Neutrophil (primary cell): ENCODE results near the gene CCDC192.
"Not testable (repeated sequence)": the region's sequence is repeated elsewhere in the genome, so short reads cannot be mapped to it uniquely, and the experiment has no call there.

Experiments
- H3K27ac ChIP-seq: fragments of 200-600 bp; sonication (generic); 2 replicates; pipeline ENCODE4 v1.5.1; 2016; ENCODE audit warnings: mild to moderate bottlenecking, moderate library complexity
- H3K27me3 ChIP-seq: fragments of 200-600 bp; sonication (generic); 2 replicates; pipeline ENCODE4 v1.6.0; 2016; ENCODE audit warnings: mild to moderate bottlenecking
- H3K36me3 ChIP-seq: fragments of 200-600 bp; sonication (generic); 2 replicates; pipeline ENCODE4 v1.5.1; 2017
- H3K4me1 ChIP-seq, 2 experiments: fragments of 200-600 bp in 1 of 2; sonication (generic) in 1 of 2; 1 replicate in 1 of 2; 2 replicates in 1 of 2; pipeline versions ENCODE4 v1.5.1 to v1.6.1; 2013 to 2016; ENCODE audit warnings: low read depth in 1 of 2, low read length in 1 of 2, mild to moderate bottlenecking in 1 of 2, moderate library complexity in 1 of 2; ENCODE audit not compliant: control insufficient read depth in 1 of 2, insufficient read depth in 1 of 2
- H3K4me3 ChIP-seq, 2 experiments: fragments of 200-600 bp in 1 of 2; sonication (generic) in 1 of 2; 1 replicate in 1 of 2; 2 replicates in 1 of 2; pipeline ENCODE4 v1.5.1; 2013 to 2016; ENCODE audit warnings: low read depth in 1 of 2, low read length in 1 of 2, mild to moderate bottlenecking in 1 of 2, moderate library complexity in 1 of 2
- H3K9me3 ChIP-seq: fragments of 200-600 bp; sonication (generic); 2 replicates; pipeline ENCODE4 v1.5.1; 2016
- TF ChIP-seq, protein P1 (sequence below): fragments of 200-600 bp; sonication (generic); IDR thresholded peaks from 2 replicates; pipeline ENCODE4 v1.5.1; 2016; ENCODE audit warnings: antibody characterized with exemption

CCDC192 gene

DNA sequence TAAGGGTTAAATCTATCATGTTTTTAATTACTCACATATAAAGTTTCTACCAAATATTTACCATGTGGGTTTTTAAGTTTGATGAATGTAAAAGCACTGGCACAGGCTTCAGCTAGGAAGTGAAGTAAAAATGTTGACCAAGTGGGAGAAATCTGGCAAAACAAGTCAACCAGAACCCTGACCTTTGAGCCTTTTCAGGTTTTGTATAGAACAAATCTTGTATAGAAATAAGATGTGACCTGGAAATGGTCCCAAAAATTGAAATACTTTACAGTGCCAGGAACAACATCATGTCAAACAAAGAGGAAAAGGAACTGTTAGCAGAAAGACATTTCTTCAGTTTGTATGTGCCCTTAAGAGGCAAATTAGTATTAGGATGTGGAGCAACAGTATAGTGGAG, 137.6 kb downstream of the CCDC192 start:
- TF ChIP-seq, protein P1, sequence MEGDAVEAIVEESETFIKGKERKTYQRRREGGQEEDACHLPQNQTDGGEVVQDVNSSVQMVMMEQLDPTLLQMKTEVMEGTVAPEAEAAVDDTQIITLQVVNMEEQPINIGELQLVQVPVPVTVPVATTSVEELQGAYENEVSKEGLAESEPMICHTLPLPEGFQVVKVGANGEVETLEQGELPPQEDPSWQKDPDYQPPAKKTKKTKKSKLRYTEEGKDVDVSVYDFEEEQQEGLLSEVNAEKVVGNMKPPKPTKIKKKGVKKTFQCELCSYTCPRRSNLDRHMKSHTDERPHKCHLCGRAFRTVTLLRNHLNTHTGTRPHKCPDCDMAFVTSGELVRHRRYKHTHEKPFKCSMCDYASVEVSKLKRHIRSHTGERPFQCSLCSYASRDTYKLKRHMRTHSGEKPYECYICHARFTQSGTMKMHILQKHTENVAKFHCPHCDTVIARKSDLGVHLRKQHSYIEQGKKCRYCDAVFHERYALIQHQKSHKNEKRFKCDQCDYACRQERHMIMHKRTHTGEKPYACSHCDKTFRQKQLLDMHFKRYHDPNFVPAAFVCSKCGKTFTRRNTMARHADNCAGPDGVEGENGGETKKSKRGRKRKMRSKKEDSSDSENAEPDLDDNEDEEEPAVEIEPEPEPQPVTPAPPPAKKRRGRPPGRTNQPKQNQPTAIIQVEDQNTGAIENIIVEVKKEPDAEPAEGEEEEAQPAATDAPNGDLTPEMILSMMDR: no peak
- Histone ChIP-seq H3K36me3 (no peaks in the 10 kb centered on the region), H3K27ac (no peak overlapping the region), H3K4me1 (peaks cover 0 to 16% of the 10 kb centered on the region in 2 experiments), H3K4me3 (no peak overlapping the region), H3K27me3 (no peaks in the 10 kb centered on the region), H3K9me3 (no peaks in the 10 kb centered on the region)

DNA sequence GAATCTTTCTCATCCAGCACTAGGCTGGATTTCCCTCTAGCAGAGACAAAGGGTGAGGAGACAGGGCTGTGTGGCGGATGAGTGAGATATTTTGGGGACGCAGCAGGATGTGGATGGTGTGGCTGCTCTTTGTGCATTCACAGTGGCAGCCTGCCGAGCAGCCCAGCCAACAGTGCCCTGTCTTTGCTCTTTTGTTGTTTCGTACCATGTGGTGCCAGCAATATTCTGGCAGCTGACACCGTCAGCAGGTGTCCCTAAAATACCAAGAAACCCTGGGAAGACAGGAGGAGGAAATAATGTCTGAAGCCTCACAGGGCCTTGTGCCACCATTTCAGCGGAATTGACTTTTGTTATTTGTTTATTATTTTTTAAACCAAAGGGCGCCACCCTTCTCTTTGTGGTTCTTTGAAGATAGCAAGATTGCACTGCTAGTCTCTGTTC, 141.4 kb downstream of the CCDC192 start:
- Histone ChIP-seq H3K9me3 (no peaks in the 10 kb centered on the region), H3K27me3 (no peaks in the 10 kb centered on the region), H3K4me3 (no peak overlapping the region), H3K36me3 (no peaks in the 10 kb centered on the region), H3K4me1 (peaks cover 0 to 14% of the 10 kb centered on the region in 2 experiments), H3K27ac (no peak overlapping the region)
- TF ChIP-seq, protein P1: no peak

DNA sequence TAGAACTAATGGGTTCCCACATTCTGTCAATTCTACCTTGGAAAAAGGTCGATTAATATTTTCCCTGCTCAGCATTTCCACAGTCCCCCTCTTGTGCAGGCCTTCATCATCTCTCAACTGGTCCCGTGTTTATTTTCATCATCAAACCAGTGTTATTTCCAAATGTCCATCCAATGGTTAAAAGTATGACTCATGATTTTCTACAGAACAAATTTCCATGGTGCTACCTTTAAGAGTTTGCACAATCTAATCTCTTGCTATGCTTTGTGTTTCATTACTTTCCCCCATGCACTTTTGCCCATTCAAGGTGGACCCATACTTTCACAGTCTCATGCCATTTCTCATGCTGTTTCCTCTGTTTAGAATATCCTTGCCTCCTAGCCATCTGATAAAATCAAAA, 143.7 kb downstream of the CCDC192 start:
- TF ChIP-seq, protein P1: no peak
- no peak overlapping the region for H3K27ac ChIP-seq
- no peaks in the 10 kb centered on the region for H3K27me3 ChIP-seq
- no peaks in the 10 kb centered on the region for H3K36me3 ChIP-seq
- no peaks in the 10 kb centered on the region for H3K4me1 ChIP-seq
- H3K4me3 ChIP-seq: no peak overlapping the region
- no peaks in the 10 kb centered on the region for H3K9me3 ChIP-seq

DNA sequence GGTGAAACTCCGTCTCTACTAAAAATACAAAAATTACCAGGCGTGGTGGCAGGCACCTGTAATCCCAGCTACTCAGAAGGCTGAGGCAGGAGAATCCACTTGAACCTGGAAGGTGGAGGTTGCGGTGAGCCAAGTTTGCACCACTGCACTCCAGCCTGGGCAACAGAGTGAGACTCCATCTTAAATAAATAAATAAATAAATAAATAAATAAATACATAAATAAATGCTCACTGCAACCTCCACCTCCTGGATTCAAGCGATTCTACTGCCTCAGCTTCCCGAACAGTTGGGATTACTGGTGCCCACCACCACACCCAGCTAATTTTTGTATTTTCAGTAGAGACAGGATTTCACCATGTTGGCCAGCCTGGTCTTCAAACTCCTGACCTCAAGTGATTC, 144.4 kb downstream of the CCDC192 start:
- H3K9me3 ChIP-seq, H3K4me1 ChIP-seq: not testable (repeated sequence)

DNA sequence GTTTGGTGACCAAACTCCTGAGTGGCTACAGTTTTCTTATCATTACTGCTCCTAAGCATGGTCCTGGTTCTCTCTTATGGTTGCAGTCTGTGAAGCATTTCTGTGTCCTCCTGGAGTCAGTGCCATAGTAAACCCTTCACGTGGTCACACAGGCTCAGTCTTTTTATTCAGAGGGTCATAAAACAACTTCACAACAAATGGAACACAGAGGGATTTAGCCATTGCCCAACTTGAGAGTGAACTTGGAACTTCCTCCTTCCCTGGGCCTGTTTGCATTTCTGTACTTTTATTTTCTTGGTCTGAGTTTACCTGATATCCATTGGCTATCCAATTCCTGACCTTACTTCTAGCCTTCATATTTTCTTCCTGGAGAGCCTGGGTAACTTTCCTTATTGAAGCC, 144.9 kb downstream of the CCDC192 start:
- no peak overlapping the region for H3K27ac ChIP-seq
- H3K27me3 ChIP-seq: no peaks in the 10 kb centered on the region
- TF ChIP-seq, protein P1: no peak
- no peak overlapping the region for H3K4me3 ChIP-seq
- H3K36me3 ChIP-seq: no peaks in the 10 kb centered on the region
- H3K4me1 ChIP-seq: no peaks in the 10 kb centered on the region
- no peaks in the 10 kb centered on the region for H3K9me3 ChIP-seq

More for the DNA sequence above, 144.4 kb downstream of the CCDC192 start:
- H3K27me3 ChIP-seq, H3K4me3 ChIP-seq, H3K27ac ChIP-seq, H3K36me3 ChIP-seq: not testable (repeated sequence)

DNA sequence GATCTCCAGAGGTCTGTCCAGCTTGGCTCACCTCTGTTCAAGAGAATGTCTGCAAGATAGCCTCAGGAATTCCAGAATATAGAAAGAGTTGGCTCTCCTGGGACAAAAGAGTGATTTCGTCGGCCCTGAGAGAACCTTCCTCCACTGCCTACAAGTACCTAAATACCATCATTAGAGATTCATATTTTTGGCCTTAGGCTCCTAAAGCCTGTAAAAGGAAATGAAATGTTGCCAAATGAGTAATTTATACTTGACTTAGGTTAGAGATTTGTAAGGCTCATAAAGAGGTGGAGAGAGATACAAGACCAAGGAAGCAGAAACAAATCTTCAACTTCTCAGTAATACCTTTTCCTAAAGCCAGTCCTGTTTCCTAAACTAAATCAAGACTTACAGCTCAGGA, 146.2 kb downstream of the CCDC192 start:
- Histone ChIP-seq H3K9me3 (no peaks in the 10 kb centered on the region), H3K27me3 (no peaks in the 10 kb centered on the region), H3K36me3 (no peaks in the 10 kb centered on the region), H3K27ac (no peak overlapping the region), H3K4me3 (no peak overlapping the region), H3K4me1 (no peaks in the 10 kb centered on the region)
- TF ChIP-seq, protein P1: no peak
